GM19239 (cell line): ENCODE results near the gene IGIP.

Experiments
- DNase-seq: peaks from one replicate; pipeline ENCODE4 v3.0.0; 2011; ENCODE audit warnings: low spot score; ENCODE audit not compliant: insufficient read length
- FAIRE-seq: peaks from 2 replicates; lab custom pipeline; 2011; peaks lifted over from hg19 to GRCh38; lab: Jason Lieb, UNC

The IGIP gene

DNA sequence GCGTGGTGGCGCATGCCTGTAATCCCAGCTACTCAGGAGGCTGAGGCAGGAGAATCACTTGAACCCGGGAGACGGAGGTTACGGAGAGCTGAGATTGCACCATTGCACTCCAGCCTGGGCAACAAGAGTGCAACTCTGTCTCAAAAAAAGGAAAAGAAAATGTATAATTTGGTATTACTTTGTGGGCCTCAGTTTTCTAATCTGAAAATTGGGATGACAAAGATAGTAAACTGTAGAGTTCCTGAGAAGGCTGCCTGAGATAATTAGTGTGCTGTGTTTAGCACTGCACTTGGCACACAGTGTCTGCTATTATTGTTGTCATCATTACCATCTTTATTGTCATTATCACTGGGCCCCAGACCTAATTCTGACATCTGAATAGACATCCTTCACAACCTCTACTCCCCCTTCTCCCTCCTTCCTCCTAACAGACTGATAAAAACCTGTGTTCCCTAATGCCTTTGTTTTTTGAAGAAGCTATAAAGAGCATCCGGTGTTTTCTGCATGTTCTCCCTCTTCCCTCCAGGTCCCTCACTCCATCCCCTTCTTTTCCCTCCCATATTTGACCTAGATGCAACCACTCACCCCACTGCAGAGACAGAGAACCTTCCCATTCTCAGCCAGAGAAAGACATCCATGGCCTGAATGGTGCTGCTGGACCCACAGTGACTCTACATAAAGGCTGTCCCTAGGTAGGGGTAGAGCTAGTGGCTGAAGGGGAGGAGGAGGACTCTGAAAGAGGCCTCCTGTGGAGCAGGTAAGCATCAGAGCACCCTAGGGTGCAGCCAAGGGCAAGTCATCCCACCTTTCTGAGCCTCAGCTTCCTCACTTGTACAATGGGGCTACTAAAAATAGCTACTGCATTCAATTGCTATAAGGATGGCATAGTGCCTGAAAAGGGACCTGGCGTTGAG, 33.5 kb downstream of the IGIP start:
- DNase-seq (no peak), FAIRE-seq (no peak)

DNA sequence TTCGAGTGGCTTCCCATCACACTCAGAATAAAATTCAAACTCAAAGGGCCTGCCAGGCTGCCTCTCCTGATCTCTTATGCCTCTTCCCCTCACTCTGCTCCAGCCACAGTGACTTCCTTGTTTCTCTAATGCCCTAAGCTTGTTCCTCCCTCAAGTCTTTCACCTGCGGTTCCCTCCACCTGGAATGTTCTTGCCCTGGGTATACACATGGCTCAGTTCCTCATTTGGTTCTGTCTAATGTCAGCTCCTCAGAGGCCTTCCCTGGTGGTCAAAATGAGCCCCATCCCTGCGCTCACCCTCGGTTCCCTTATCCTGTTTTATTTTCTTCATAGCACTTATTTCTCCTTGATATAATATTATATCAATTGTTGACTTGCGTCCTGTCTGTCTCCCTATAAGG, 36.5 kb downstream of the IGIP start:
- DNase-seq = no peak
- no peak for FAIRE-seq

DNA sequence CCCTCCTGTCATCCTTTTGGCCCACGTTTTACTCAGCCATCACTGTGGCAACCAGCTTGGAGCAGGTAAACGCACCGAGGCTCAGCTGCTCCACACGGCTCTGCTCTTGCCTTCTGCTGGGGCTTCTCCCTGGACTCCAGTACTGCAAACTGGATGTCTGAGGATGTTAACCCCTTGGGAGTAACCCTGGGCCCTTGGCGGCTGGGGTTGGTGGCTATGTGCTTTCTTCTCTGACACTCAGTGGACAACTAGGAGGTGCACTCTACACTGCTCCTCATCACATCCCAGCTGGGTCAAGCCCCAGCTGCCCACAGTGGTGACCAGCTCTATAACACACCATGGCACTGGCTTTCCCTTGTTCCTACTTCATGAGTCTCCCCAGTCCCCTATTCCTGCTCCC, 37.0 kb downstream of the IGIP start:
- FAIRE-seq = no peak
- DNase-seq = no peak

DNA sequence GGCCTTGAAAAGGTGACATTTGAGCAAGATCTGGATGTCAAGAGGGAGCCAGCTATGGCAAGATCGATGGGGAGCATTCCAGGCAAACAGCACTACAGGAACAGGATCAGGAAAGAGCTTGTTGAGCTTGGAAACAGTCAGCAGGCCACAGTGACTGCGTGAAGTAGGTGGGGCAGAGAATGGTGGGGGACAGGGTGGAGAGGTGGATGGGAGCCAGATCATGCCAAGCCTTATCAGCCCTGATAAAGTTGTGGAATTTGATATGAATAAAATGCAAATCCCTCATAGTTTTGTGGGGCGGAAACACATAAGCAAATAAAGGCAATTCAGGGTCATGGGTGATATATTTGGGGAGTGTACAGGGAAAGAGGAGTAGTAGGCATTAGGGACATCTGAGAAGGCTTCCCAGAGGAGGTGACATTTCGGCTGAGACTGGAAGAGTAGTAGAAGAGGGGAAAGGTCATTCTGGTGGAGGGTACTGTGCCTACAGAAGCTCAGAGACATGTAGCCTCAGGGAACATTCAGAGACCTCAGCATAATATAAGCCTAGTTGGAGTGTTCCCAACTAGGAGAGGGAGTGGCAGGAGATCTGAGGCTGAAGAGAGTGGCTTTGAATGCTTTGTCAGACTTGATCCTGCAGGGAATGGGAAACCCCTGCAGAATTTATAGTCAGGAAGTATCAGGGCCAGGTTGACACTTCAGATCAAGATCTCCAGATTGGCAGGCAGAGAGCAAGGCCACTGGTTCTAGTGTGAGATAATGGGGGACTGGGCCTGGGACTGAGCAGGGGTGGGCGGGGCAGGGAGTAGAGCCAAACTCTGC, 39.6 kb downstream of the IGIP start:
- FAIRE-seq (no peak), DNase-seq (no peak)

DNA sequence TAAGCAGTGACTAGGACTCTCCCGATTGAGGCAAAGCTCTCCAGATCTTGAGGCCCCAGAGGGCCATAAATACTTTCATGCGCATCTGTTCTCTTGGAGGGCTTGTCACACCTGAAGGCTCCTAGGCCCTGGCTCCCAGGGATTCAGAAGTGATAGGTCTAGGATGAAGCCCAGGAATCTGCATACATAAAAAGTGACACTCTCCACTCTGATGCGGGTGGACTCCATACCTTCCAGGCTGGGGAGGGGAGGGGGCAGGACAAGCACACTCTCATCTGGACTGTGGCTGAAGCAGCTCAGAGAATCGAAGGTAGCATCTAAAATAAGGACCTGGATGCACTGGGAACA, 40.2 kb downstream of the IGIP start:
- FAIRE-seq = no peak
- no peak for DNase-seq

DNA sequence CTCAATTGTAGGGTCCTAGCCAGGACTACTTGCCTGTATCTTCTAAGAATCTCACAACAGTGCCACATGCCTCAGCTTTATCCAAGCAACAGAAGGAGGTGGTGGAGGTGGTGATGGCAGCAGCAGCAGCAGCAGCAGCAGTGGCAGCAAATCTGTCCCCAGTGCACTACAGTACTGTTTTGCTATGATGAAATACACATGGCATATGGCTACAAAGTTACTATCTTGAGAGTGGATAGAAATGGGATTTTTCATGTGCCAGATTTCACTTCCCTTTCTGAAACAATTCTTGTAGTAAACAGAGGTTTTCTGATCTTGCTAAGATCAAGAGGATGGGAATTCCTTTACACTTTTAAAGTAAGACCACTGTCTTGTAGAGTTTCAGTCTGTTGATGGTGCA, 41.2 kb downstream of the IGIP start:
- FAIRE-seq = no peak
- no peak for DNase-seq

DNA sequence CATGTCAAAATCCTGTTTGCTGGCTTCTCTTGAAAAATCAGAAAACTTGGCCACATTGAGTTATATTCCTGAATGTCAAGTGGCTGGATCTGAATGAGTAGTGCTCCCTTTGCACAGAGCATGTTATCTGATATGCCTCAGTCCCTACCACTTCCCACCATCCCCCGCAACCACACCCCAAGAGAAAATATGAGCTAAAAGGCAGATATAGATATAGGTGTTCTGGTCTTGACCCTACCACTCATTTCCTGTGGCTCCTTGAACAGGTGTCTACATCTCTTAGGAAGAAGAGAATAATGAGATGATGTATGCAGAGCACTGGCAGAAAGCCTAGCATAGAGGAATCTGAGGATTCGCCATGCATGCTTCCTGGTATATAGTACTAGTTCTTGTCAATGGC, 42.6 kb downstream of the IGIP start:
- DNase-seq (no peak), FAIRE-seq (no peak)

DNA sequence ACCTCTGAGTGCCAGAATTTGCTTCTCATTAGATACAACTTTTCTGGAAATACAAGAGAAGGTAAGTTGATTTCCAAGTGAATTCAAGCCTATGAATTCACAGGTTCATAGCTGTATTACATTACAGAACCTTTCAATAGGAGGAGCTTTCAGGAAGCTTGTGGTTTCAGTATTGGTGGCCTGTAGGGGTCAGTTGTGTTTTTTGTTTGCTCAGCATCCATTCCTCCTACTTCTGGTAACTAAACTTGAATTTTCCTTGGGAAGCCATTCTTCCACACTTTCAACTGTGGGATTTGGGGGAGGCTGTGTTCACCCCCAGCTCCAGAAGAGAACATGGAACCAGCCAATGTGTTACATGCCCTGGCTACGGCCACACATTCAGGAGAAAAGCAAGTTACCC, 43.7 kb downstream of the IGIP start:
- no peak for DNase-seq
- peak; percentile 31 for FAIRE-seq

DNA sequence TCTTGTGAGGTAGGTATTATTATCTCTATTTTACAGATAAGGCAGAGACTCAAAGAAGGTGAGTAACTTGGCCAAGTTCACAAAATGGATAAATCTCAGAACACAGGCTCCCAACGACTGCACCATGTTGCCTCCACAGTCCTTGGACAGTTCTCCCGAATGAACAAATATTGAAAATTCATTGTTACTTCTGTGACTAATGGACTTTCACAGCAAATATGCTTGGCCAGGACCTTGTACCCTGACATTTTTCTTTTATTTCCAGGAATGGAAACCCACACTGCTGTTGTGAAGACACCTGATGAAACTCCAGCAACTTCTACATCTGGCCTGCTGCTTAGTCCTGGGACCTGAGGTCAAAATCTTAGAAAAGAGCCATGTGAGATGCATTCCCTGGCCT, 46.7 kb downstream of the IGIP start:
- DNase-seq (no peak), FAIRE-seq (no peak)

DNA sequence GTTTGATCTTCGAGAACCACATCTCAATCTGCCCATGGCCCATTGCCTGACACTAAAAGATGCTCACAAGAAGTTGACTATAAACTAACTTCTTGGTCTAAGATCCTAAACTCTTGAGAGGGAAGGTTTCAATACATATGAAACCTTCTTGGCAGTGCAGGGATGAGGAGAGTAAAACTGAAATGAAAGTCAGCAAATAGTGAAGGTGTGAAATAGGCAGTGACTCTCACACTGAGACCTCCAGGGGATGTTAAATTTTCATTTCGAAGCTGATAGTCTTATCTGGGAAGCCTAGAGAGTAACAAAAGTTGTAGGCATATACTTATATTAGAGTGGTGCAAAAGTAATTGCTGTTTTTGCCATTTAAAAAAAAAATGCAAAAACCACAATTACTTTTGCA, 48.3 kb downstream of the IGIP start:
- DNase-seq (no peak), FAIRE-seq (no peak)

DNA sequence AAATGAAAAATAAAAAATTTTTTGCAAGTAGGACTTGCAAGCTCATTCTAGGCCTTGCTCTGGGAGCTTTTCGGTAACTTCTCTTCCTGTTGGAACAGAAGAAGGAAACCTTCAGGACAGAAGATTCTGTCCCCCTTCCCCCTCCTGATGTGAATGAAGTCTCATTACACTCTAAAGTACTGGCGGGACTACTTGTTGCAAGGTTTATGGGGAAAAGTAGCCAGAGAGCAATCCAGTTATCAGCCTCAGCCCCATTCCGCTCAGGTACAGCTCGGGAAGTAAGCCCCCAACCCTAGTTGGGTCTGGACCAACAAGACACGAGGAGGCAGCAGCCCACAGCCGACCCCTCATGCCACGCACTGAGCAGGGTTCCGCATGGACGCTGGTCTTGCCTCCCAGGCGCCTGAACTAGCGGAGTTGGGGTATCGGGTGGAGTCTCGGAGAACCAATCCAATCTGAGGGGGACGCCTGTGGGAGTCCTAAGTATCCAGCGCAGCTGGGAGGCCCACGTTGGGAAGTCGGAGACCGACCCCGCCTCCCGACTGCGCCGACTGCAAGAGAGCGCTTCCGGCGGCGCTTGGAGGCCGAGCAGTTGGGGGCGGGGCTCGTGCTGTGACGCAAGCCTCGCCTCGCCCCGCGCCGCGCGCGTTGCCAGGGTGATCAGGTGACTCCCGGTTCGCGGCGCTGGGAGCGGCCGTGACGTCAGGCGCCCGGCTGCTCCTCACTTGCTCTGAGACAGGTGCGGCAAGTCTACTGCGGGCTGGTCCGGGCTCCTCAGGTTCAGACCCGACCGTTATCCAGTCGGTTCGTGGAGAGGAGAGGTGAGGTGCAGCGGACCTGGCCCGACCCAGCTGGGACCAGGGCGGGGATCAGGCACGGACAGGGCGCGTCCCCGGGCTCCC, 49.0 kb downstream of the IGIP start, which contains the start of gene CYSTM1:
CYSTM1 (plus strand) TSS at position 724 of the 902 bp plus-strand sequence. CDS start 19,278 bp downstream, outside the sequence.
- FAIRE-seq (peak; percentile 81), DNase-seq (peak; percentile 85)

DNA sequence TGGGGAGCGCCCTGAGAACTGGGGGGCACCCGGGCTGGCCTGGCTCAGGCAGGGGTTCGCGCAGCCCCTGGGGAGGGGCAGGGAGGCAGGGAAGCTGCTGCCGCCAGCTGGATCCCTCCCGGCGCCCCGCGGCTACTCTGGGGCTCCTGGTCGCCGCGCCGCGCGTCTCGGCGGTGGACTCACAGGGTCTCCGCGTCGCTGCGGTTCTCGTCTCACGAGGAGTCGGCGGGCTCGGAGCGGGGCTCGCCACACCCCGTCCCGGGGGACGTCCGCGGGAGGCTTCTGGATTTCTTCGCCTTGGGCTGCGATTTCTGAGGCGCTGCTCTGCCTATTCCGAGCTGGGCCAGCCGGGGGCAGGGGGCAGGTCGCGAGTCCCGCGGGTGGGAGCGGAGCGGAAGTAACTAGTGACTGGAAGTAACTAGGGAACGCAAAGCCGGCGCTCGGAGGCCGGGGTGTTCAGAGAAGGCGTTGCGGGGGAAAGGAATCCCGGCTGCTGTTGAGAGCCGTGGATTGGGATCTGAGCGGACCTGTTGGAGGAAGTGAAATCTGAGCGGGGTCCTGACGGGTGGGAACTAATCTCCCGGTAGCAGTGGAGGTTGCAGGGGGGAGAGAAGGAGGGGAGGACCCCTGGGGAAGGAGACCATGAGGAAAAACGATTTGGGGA, 49.8 kb downstream of the IGIP start:
- FAIRE-seq (no peak), DNase-seq (peak; percentile 36)

DNA sequence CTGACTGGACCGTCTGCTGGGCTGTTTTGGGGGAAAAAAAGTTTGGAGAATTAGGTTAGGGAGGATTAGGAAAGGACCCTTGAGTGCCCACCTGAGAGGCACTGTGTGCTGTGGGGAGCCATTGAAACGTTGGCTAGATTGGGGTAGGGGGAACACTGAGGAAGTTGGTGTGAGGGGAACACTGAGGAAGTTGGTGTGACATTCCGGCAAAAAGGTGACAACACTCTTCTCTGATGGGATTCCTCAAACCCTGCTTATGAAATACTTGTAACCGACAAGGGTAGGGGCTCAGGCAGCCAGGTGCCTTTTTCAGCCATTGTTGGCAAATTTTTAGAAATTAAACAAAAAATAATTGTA, 50.3 kb downstream of the IGIP start:
- FAIRE-seq (no peak), DNase-seq (no peak)

DNA sequence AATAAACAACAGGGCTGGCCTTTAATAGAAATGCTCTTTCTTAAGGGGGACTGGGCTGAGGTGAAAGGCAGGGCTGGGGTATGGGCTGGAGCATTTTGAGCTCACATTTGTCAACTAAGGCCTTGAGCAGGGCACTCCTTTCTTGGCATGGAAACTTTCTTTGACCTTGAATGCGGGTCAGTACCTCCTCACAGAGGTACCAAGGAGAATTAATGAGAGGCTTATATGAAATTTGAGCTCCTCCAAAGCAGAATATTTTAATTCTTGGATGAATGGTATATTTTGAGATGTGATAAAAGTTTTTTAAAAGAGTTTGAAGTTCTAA, 52.3 kb downstream of the IGIP start:
- FAIRE-seq (no peak), DNase-seq (no peak)

DNA sequence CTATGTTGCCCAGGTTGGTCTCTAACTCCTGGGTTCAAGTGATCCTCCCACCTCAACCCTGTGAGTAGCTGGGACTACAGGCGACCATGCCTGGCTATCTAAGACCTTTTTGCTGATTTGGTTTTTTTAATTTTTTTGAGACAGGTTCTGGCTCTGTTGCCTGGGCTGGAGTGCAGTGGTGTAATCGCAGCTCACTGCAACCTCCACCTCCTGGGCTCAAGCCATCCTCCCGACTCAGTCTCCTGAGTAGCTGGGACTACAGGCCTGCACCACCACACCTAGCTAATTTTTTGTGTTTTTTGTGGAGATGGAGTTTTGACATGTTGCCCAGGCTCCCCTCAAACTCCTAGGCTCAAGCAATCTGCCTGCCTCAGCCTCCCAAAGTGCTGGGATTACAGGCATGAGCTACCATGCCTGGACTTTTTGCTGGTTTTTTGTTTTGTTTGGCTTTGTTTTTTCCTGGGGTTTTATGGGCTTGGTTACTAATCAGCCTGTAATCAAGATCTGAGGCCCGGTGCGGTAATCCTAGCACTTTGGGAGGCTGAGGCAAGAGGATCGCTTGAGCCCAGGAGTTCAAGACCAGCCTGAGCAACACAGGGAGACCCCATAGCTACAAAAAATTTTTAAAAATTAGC, 52.9 kb downstream of the IGIP start:
- DNase-seq = no peak
- FAIRE-seq = no peak
